ENCODE data around the gene SPATS1. TPM values are rescaled to one million over a fixed set of nuclear protein-coding genes. Genes with fewer than 3 reads are reported as not detected.

Gene SPATS1
- not detected in 2 replicates for total RNA-seq (2014; rRNA removed; shearing (Covaris generic))

GRCh38 chr6:44342489-44342888 lies at the start of gene SPATS1:
SPATS1 (plus strand) TSS chr6:44342650; CDS start chr6:44343096, 446 bp downstream.
- peak; percentile 46 for DNase-seq (ENCODE audit: low read depth)

GRCh38 chr6:44292661-44293365 lies 49.6 kb upstream of the SPATS1 start:
- no peak for DNase-seq (ENCODE audit: low read depth)

GRCh38 chr6:44294832-44295791 lies 47.3 kb upstream of the SPATS1 start:
- no peak for DNase-seq (ENCODE audit: low read depth)

GRCh38 chr6:44297063-44298038 lies 45.1 kb upstream of the SPATS1 start:
- DNase-seq (ENCODE audit: low read depth): peak; percentile 48

- peak; percentile 13 for DNase-seq (ENCODE audit: low read depth)
These were observed 44.2 kb upstream of the SPATS1 start for GRCh38 chr6:44298055-44298803.

- DNase-seq (ENCODE audit: low read depth): no peak
These were observed 43.6 kb upstream of the SPATS1 start for GRCh38 chr6:44298864-44299263.

- DNase-seq (ENCODE audit: low read depth): no peak
These were observed 42.1 kb upstream of the SPATS1 start for GRCh38 chr6:44300292-44300823.

GRCh38 chr6:44301106-44301505 lies 41.3 kb upstream of the SPATS1 start:
- no peak for DNase-seq (ENCODE audit: low read depth)

DNA sequence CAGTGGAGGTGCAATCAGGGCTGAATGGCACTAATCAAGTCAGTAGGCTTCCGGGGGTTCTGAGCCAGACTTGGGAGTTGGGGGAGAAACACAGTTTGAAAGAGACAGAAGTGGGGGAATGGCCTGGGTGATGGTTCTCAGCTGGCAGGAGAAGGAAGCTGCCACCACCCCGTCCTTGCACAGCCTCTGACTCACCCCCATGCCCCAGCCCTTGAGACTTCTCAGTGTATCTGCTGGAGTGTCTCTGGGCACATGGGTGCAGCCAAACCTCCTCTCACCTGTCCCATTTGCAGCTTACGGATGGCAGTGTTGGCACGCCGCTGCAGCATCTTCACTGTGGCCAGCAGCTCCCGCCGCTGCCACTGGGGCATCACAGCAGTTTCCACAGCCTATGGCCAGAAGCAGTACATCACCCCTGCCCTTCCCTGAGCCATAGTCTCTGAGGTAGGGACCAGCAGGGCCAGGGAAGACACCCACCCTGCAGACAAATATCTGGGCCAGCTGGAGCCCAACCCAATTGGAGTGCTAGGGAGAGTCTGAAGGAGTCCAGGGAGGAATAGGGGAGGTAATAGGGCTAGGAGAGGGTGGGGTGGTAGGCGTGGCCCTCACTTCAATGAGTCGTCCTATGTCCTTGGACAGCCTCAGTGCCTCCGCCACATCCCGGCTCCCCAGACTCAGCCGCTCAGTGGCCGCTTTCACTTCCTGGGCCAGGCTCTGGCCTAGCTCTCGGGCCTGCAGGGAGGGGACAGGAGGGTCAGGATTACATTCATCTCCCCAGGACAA lies 40.5 kb upstream of the SPATS1 start:
- DNase-seq (ENCODE audit: low read depth): peak; percentile 25

- DNase-seq (ENCODE audit: low read depth): no peak
These were observed 39.6 kb upstream of the SPATS1 start for GRCh38 chr6:44302856-44303255.

DNA sequence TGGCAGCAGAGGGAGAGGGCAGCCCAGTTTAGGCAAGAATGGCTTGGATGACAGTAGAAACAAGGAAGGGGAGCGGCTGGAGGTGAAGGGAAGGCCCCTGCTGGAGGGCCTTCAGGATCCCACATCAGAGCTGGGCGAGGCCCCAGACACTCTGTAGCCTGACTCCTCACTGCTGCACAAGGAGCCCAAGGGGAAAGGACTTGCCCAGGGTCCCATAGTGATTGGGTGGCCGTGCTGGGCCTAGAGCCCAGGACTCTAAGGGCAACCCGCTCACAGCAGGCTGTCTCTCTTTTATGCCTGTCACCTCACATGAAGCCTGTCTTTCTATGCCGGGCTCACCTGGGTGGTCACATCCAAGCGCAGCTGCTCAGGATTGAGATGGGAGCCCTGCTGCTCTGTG lies 38.6 kb upstream of the SPATS1 start:
- DNase-seq (ENCODE audit: low read depth): no peak

DNA sequence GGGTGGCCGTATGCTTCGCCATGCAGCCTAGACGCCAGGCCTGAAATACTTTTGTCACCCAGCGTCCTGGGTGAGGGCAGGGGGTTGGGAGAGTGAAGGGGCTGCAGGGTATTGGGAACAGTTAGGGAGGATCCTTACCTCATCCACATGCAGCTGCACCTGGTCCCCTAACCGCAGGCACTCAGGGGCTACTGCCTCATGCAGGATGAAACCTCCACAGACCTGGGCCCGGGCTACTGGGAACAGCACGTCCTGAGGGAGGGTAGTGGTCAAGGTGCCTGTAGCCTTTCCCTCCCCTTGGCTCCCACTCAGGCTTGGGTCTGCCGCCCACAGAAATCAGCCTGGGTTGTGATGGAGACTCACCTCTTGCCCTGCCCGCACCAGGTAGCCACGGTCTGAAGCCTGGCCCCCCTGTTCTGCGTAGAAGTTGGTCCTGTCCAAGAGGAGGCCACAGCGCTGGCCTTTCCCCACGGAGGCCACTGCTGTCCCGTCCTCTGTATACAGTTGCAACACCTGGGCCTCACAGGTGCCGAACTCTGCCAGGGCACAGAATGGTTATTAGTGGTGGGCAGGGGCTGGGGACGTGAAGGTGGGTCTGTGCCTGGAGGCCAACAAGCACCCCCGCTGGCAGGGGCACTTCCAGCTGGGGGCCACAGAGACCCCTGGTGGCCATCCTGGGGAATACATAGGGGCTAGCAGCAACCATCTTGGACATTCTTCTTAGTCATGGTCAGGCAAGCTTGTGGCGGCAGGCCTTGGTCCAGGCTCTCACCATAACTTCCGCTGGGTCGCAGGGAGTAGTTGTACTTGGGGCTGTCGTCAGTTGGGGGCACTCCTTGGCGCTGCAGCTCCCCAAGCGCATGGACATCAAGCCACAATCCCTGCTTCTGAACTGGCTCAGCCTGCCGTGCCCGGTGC lies 37.9 kb upstream of the SPATS1 start:
- peak; percentile 37 for DNase-seq (ENCODE audit: low read depth)

- DNase-seq (ENCODE audit: low read depth): no peak
These were observed 37.2 kb upstream of the SPATS1 start for GRCh38 chr6:44305200-44305725.

GRCh38 chr6:44306710-44307109 lies 35.7 kb upstream of the SPATS1 start:
- DNase-seq (ENCODE audit: low read depth): no peak

DNA sequence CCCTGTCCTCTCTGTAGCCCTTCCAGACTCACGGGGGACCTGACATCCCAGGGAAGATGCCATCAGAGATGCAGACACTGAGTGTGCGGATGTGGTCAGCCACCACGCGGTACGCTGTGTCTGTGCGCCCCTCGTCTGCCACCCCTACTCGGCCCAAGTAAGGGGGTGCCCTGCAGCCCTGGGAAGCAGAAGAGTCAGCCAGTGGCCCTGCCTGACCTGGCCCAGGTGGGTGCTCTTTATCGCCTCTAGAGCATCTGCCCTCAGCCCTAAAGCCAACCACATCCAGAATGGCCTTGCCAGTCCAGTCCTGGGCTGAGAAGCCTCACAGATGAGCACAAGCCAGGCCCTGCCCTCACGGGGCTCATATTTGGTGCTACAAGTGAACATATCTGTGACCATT lies 35.2 kb upstream of the SPATS1 start:
- no peak for DNase-seq (ENCODE audit: low read depth)

DNA sequence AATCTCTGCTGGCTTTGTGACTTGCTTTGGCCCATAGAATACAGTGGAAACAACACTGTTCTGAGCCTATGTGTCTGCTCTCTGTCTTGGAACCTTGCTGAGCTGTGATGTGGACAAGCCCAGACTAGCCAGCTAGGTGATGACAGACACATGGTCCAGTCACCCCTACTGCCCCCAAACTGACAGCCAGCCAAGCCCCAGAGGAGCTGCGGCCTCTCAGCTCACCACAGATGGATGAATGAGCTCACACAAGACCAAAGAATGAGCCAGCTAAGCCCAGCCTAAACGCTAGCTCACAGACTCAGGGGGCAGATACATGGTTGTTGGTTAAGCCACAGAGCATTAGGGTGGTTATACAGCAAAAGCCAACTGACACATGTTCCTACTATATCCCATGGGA lies 33.4 kb upstream of the SPATS1 start:
- no peak for DNase-seq (ENCODE audit: low read depth)

DNA sequence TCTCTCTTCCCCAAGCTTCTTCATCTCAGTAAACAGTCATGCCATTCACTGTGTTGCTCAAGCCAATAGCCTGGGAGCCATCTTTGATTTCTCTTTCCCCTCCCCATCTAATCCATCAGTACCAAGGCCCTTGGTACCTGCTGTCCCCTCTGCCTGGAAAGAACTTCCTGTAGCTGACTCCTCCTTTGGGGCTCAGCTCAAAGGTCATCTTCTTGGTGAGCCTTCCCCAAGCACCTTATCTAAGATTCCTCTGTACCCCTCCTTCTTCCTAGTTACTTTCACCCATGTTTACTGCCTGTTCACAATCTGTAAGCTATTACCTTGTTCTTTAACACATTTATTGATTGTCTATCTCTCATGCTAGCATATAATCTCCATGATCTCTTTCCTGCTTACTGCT lies 32.8 kb upstream of the SPATS1 start:
- DNase-seq (ENCODE audit: low read depth): no peak

DNA sequence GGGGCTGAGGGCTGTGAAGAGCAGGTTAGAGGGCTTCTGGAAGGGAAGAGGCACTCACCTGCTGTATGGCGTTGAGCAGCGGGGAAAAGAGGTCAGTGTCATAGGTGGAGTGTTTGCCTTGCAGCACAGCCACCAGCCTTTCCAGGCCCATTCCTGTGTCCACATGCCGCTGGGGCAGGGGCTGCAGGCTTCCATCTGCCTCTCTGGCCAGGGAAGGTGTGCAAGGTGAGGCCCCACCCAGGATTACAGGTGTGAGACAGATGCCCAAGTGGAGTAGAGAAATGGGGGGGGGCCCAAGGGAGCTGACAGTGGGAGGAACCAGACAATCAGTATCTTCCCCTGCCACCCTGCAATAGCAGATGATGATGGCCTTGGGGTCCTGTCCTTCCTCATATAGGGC lies 32.2 kb upstream of the SPATS1 start:
- DNase-seq (ENCODE audit: low read depth): no peak
